ENCODE measurements around the gene PAQR4.

PAQR4 gene

DNA sequence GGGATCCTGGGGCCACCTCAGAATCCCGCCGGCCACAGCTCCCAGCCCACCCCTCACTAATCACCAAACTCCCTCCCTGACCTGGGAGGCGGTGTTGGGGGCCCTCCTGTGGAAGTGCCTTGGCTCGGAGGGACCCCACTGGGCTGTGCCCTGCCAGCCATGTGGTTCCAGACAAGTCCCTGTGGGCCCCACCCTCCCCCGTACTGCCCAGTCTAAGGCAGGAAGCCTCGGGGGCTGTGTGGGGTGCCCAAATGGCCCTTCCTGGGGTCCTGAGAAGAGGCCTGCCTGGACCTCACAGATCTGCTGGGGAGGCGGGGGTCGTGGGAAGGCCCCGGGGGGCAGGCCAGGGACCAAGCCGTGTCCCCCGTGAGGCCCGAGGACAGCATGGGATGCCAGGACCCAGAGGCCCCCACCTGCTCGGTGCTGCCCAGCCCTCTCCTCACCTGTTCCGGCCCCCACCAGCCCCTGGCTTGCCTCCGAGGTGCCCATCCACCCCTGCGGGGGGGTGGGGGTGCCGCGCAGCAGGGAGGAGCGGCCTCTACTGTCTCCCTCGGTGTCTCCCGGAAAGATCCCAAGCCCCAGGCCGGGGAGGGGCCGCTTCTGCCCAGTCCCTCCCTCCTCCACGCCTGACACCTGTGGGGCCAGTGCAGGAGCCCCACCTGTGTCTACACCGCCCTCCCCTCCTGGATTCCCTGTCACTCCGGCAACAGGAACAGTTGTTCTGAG, 14.3 kb upstream of the PAQR4 start:
- H3K36me3 ChIP-seq (ENCODE audit: low read depth) = no peaks in the 10 kb centered on the region

GRCh38 chr16:2955438-2955778, 13.7 kb upstream of the PAQR4 start:
- no peak overlapping the region for H3K4me3 ChIP-seq (ENCODE audit: severe bottlenecking)
- no peaks in the 10 kb centered on the region for H3K4me1 ChIP-seq (ENCODE audit: insufficient read depth, poor library complexity, severe bottlenecking)
- TF ChIP-seq, protein P1, sequence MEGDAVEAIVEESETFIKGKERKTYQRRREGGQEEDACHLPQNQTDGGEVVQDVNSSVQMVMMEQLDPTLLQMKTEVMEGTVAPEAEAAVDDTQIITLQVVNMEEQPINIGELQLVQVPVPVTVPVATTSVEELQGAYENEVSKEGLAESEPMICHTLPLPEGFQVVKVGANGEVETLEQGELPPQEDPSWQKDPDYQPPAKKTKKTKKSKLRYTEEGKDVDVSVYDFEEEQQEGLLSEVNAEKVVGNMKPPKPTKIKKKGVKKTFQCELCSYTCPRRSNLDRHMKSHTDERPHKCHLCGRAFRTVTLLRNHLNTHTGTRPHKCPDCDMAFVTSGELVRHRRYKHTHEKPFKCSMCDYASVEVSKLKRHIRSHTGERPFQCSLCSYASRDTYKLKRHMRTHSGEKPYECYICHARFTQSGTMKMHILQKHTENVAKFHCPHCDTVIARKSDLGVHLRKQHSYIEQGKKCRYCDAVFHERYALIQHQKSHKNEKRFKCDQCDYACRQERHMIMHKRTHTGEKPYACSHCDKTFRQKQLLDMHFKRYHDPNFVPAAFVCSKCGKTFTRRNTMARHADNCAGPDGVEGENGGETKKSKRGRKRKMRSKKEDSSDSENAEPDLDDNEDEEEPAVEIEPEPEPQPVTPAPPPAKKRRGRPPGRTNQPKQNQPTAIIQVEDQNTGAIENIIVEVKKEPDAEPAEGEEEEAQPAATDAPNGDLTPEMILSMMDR (IDR thresholded peaks at IDR 0.05; ENCODE audit: poor library complexity, severe bottlenecking) = no peak
- no peaks in the 10 kb centered on the region for H3K36me3 ChIP-seq (ENCODE audit: low read depth)
- H3K9me3 ChIP-seq (ENCODE audit: severe bottlenecking) = no peaks in the 10 kb centered on the region
- no peaks in the 10 kb centered on the region for H3K27me3 ChIP-seq (ENCODE audit: insufficient read depth, poor library complexity, severe bottlenecking)
- no peak for ATAC-seq (ENCODE audit: low read depth)
- DNase-seq (ENCODE audit: low spot score) = peak; percentile 63
- H3K27ac ChIP-seq (ENCODE audit: poor library complexity, severe bottlenecking) = no peak overlapping the region

More for the DNA sequence above, 14.3 kb upstream of the PAQR4 start:
- DNase-seq (ENCODE audit: low spot score) (peak; percentile 46), ATAC-seq (ENCODE audit: low read depth) (no peak)
- no peak overlapping the region for H3K4me3 ChIP-seq (ENCODE audit: severe bottlenecking)
- no peaks in the 10 kb centered on the region for H3K9me3 ChIP-seq (ENCODE audit: severe bottlenecking)
- TF ChIP-seq, protein P1 (IDR thresholded peaks at IDR 0.05; ENCODE audit: poor library complexity, severe bottlenecking) = no peak
- no peaks in the 10 kb centered on the region for H3K27me3 ChIP-seq (ENCODE audit: insufficient read depth, poor library complexity, severe bottlenecking)
- H3K4me1 ChIP-seq (ENCODE audit: insufficient read depth, poor library complexity, severe bottlenecking) = no peaks in the 10 kb centered on the region
- H3K27ac ChIP-seq (ENCODE audit: poor library complexity, severe bottlenecking) = no peak overlapping the region

- ATAC-seq (ENCODE audit: low read depth) (no peak; the same call in 2 of the 3 replicates), DNase-seq (ENCODE audit: low spot score) (peak; percentile 47)
- no peak overlapping the region for H3K4me3 ChIP-seq (ENCODE audit: severe bottlenecking)
- TF ChIP-seq, protein P1 (IDR thresholded peaks at IDR 0.05; ENCODE audit: poor library complexity, severe bottlenecking) = no peak
- no peaks in the 10 kb centered on the region for H3K4me1 ChIP-seq (ENCODE audit: insufficient read depth, poor library complexity, severe bottlenecking)
- no peaks in the 10 kb centered on the region for H3K36me3 ChIP-seq (ENCODE audit: low read depth)
- no peaks in the 10 kb centered on the region for H3K27me3 ChIP-seq (ENCODE audit: insufficient read depth, poor library complexity, severe bottlenecking)
- H3K27ac ChIP-seq (ENCODE audit: poor library complexity, severe bottlenecking) = no peak overlapping the region
- H3K9me3 ChIP-seq (ENCODE audit: severe bottlenecking) = no peaks in the 10 kb centered on the region
Measured at GRCh38 chr16:2955779-2956578, 13.2 kb upstream of the PAQR4 start.

- no peaks in the 10 kb centered on the region for H3K27me3 ChIP-seq (ENCODE audit: insufficient read depth, poor library complexity, severe bottlenecking)
- ATAC-seq (ENCODE audit: low read depth) (no peak), DNase-seq (ENCODE audit: low spot score) (no peak)
- no peak overlapping the region for H3K27ac ChIP-seq (ENCODE audit: poor library complexity, severe bottlenecking)
- H3K4me1 ChIP-seq (ENCODE audit: insufficient read depth, poor library complexity, severe bottlenecking) = no peaks in the 10 kb centered on the region
- no peak overlapping the region for H3K4me3 ChIP-seq (ENCODE audit: severe bottlenecking)
- no peaks in the 10 kb centered on the region for H3K9me3 ChIP-seq (ENCODE audit: severe bottlenecking)
- no peaks in the 10 kb centered on the region for H3K36me3 ChIP-seq (ENCODE audit: low read depth)
- TF ChIP-seq, protein P1 (IDR thresholded peaks at IDR 0.05; ENCODE audit: poor library complexity, severe bottlenecking) = no peak
Measured at GRCh38 chr16:2956579-2956956, 12.6 kb upstream of the PAQR4 start.

GRCh38 chr16:2959206-2959605, 9.9 kb upstream of the PAQR4 start:
- Histone ChIP-seq H3K27me3 (ENCODE audit: insufficient read depth, poor library complexity, severe bottlenecking) (no peaks in the 10 kb centered on the region), H3K4me1 (ENCODE audit: insufficient read depth, poor library complexity, severe bottlenecking) (no peaks in the 10 kb centered on the region), H3K27ac (ENCODE audit: poor library complexity, severe bottlenecking) (no peak overlapping the region), H3K4me3 (ENCODE audit: severe bottlenecking) (no peak overlapping the region), H3K9me3 (ENCODE audit: severe bottlenecking) (no peaks in the 10 kb centered on the region), H3K36me3 (ENCODE audit: low read depth) (no peaks in the 10 kb centered on the region)
- DNase-seq (ENCODE audit: low spot score) (no peak), ATAC-seq (ENCODE audit: low read depth) (no peak)
- TF ChIP-seq, protein P1 (IDR thresholded peaks at IDR 0.05; ENCODE audit: poor library complexity, severe bottlenecking) = no peak
